ENCODE measurements around the gene TMEM192. TPM values are rescaled to one million over a fixed set of nuclear protein-coding genes. Genes with fewer than 3 reads are reported as not detected.
"Not testable (repeated sequence)": the region's sequence is repeated elsewhere in the genome, so short reads cannot be mapped to it uniquely, and the experiment has no call there.

TMEM192 gene
- total and polyA plus RNA-seq, 4 donors: 10.6 to 20.3 (median 18.9) TPM

- Histone ChIP-seq H3K9ac (ENCODE audit: low read depth in 1 of 2, low read length in 2 of 2) (no peak overlapping the region), H3K9me3 (ENCODE audit: control insufficient read depth in 4 of 4, low read length in 3 of 4) (no peaks in the 10 kb centered on the region), H3K36me3 (ENCODE audit: control insufficient read depth in 4 of 4, insufficient read depth in 3 of 4, low read depth in 1 of 4, low read length in 3 of 4) (no peaks in the 10 kb centered on the region), H3K4me3 (ENCODE audit: low read depth in 1 of 3, low read length in 3 of 3) (no peak overlapping the region), H3K27ac (ENCODE audit: low read depth in 1 of 2, low read length in 2 of 2) (no peak overlapping the region), H3K4me1 (ENCODE audit: control insufficient read depth in 4 of 4, insufficient read depth in 4 of 4, low read length in 3 of 4) (no peaks in the 10 kb centered on the region), H3K27me3 (ENCODE audit: control insufficient read depth in 4 of 4, insufficient read depth in 4 of 4, low read length in 3 of 4) (no peaks in the 10 kb centered on the region)
- 85% methylated on average over 7 of the region's 7 CpGs for WGBS
- TF ChIP-seq ATF3 (IDR thresholded peaks at IDR 0.05) (no peak), ZBTB33 (IDR thresholded peaks at IDR 0.05) (no peak), SP1 (IDR thresholded peaks at IDR 0.05) (no peak), HNF4G (IDR thresholded peaks at IDR 0.05) (no peak), GABPA (IDR thresholded peaks at IDR 0.05 in 1 of 2, conservative IDR thresholded peaks at IDR 0.05 in 1 of 2) (no peak), EGR1 (IDR thresholded peaks at IDR 0.05; ENCODE audit: low read depth in 2 of 2) (no peak), NR2F2 (IDR thresholded peaks at IDR 0.05) (no peak), REST (IDR thresholded peaks at IDR 0.05) (no peak), MAX (IDR thresholded peaks at IDR 0.05) (no peak), FOXA2 (IDR thresholded peaks at IDR 0.05) (no peak), YY1 (IDR thresholded peaks at IDR 0.05) (no peak), FOXA1 (IDR thresholded peaks at IDR 0.05) (no peak), TAF1 (conservative IDR thresholded peaks at IDR 0.05) (no peak), RXRA (IDR thresholded peaks at IDR 0.05) (no peak)
- DNase-seq (ENCODE audit: low spot score): no peak
These were observed 84.8 kb downstream of the TMEM192 start for GRCh38 chr4:165027762-165028402.

GRCh38 chr4:165025782-165026181 lies 86.9 kb downstream of the TMEM192 start:
- not testable (repeated sequence) for H3K36me3 ChIP-seq (ENCODE audit: control insufficient read depth in 4 of 4, insufficient read depth in 3 of 4, low read depth in 1 of 4, low read length in 3 of 4); H3K4me1 ChIP-seq (ENCODE audit: control insufficient read depth in 4 of 4, insufficient read depth in 4 of 4, low read length in 3 of 4); H3K4me3 ChIP-seq (ENCODE audit: low read depth in 1 of 3, low read length in 3 of 3); H3K9me3 ChIP-seq (ENCODE audit: control insufficient read depth in 4 of 4, low read length in 3 of 4); H3K27me3 ChIP-seq (ENCODE audit: control insufficient read depth in 4 of 4, insufficient read depth in 4 of 4, low read length in 3 of 4); H3K9ac ChIP-seq (ENCODE audit: low read depth in 1 of 2, low read length in 2 of 2); H3K27ac ChIP-seq (ENCODE audit: low read depth in 1 of 2, low read length in 2 of 2); DNase-seq (ENCODE audit: low spot score)
- WGBS: 93% methylated on average over 8 of the region's 8 CpGs

Other genes starting within 250 kb of the TMEM192 start
- 1 to 10 TPM in 1 of 2 donors, not detected in 1; 1.6 TPM for gene APELA, start 235.7 kb downstream of the TMEM192 start, total RNA-seq
- gene APELA, start 235.7 kb downstream of the TMEM192 start, polyA plus RNA-seq: not detected
- gene TRIM61, start 135.2 kb downstream of the TMEM192 start, total RNA-seq: 1 to 10 TPM in 1 of 2 donors, under 1 TPM in 1; 0.50 to 1.4 TPM
- gene TRIM61, start 135.2 kb downstream of the TMEM192 start, polyA plus RNA-seq: under 1 TPM; 0.13 to 0.46 TPM
- not detected for gene TRIM60, start 80.9 kb downstream of the TMEM192 start, total RNA-seq
- not detected for gene TRIM60, start 80.9 kb downstream of the TMEM192 start, polyA plus RNA-seq
- not detected for gene TRIM75, start 59.0 kb downstream of the TMEM192 start, total RNA-seq
- not detected for gene TRIM75, start 59.0 kb downstream of the TMEM192 start, polyA plus RNA-seq
- gene KLHL2, start 94.7 kb upstream of the TMEM192 start, total RNA-seq: 10 to 100 TPM in 1 of 2 donors, 1 to 10 TPM in 1; 10.0 to 37.9 TPM
- gene KLHL2, start 94.7 kb upstream of the TMEM192 start, polyA plus RNA-seq: 10 to 100 TPM; 11.4 to 15.8 TPM
- 100 to 1,000 TPM; 448 to 721 TPM for gene MSMO1, start 214.8 kb upstream of the TMEM192 start, total RNA-seq
- gene MSMO1, start 214.8 kb upstream of the TMEM192 start, polyA plus RNA-seq: 100 to 1,000 TPM; 153 to 204 TPM

Data from liver (tissue), 9 donors.